Loucy (cell line): Measurements from ENCODE around the gene SUPT3H.
"Not testable (repeated sequence)": the region's sequence is repeated elsewhere in the genome, so short reads cannot be mapped to it uniquely, and the experiment has no call there.

Source experiments
- CTCF ChIP-seq: fragments of 200-600 bp; sonication (generic); conservative IDR thresholded peaks from 2 replicates; pipeline ENCODE4 v1.5.1; 2014; ENCODE audit warnings: mild to moderate bottlenecking, antibody characterized with exemption, low read length
- EZH2phosphoT487 ChIP-seq: fragments of 200-600 bp; IDR thresholded peaks from 2 replicates; pipeline ENCODE4 v1.6.1; 2018; ENCODE audit warnings: antibody characterized with exemption, mild to moderate bottlenecking, moderate library complexity, borderline replicate concordance

DNA sequence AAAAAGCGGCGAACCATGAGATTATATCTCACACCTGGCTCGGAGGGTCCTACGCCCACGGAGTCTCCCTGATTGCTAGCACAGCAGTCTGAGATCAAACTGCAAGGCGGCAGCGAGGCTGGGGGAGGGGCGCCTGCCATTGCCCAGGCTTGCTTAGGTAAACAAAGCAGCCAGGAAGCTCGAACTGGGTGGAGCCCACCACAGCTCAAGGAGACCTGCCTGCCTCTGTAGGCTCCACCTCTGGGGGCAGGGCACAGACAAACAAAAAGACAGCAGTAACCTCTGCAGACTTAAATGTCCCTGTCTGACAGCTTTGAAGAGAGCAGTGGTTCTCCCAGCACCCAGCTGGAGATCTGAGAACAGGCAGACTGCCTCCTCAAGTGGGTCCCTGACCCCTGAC is 201.4 kb downstream of the SUPT3H start:
- not testable (repeated sequence) for TF ChIP-seq CTCF, EZH2phosphoT487
